ENCODE measurements around the gene ZNF69. TPM values are rescaled to one million over a fixed set of nuclear protein-coding genes. Genes with fewer than 3 reads are reported as not detected.
"Not testable (repeated sequence)": the region's sequence is repeated elsewhere in the genome, so short reads cannot be mapped to it uniquely, and the experiment has no call there.

ZNF69 gene
- total and polyA plus RNA-seq, 2 donors (not counting 3 experiments of a cell fraction or from before 2014, with no cell fraction given): 1.9 to 5.6 TPM

DNA sequence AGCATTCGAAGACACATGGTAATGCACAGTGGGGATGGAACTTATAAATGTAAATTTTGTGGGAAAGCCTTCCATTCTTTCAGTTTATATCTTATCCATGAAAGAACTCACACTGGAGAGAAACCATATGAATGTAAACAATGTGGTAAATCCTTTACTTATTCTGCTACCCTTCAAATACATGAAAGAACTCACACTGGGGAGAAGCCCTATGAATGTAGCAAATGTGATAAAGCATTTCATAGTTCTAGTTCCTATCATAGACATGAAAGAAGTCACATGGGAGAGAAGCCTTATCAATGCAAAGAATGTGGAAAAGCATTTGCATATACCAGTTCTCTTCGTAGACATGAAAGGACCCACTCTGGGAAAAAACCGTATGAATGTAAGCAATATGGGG lies 61.1 kb downstream of the ZNF69 start:
- H3K9me3 ChIP-seq (replicated peaks; ENCODE audit: control insufficient read depth, insufficient read depth, low read length): peaks cover 34% of the 10 kb centered on the region
- POLR2A ChIA-PET: no interaction called here
- H3K27me3 ChIP-seq (ENCODE audit: control insufficient read depth in 2 of 2, insufficient read depth in 2 of 2, low read length in 2 of 2): no peaks in the 10 kb centered on the region
- no TSS peak for BruUV-seq (replicated peaks)
- no peak overlapping the region for H3K27ac ChIP-seq (ENCODE audit: insufficient read depth, low read depth, low read length)
- peaks cover 7 to 12% of the 10 kb centered on the region in 2 experiments for H3K36me3 ChIP-seq (ENCODE audit: control insufficient read depth in 2 of 2, extremely low read depth in 1 of 2, insufficient read depth in 2 of 2, low read length in 2 of 2)
- dilution Hi-C loops (cut with MboI; ENCODE audit: extremely low pct_ligation_motif_present, low sequenced_read_pairs): no loop called here
- TF ChIP-seq JUN (IDR thresholded peaks at IDR 0.05; ENCODE audit: borderline replicate concordance, insufficient read depth, insufficient read length, low read depth): no peak
- TF ChIP-seq EZH2 (IDR thresholded peaks at IDR 0.05; ENCODE audit: borderline replicate concordance, low read depth, low read length, severe bottlenecking): no peak
- no peak overlapping the region for H3K4me3 ChIP-seq (replicated peaks in 1 of 3; ENCODE audit: insufficient read depth in 1 of 3, low read depth in 1 of 3, low read length in 3 of 3)
- no peak overlapping the region for H3K4me2 ChIP-seq (ENCODE audit: insufficient read depth, low read length)
- intact Hi-C loops (cut with micrococcal nuclease): no loop called here
- no peaks in the 10 kb centered on the region for H3K79me2 ChIP-seq (ENCODE audit: control insufficient read depth, insufficient read depth, low read length)
- no peaks in the 10 kb centered on the region for H3K4me1 ChIP-seq (ENCODE audit: control insufficient read depth, extremely low read depth, insufficient read depth, low read length)
- no peaks in the 10 kb centered on the region for H3K9me1 ChIP-seq (replicated peaks; ENCODE audit: control insufficient read depth, extremely low read depth, insufficient read depth, low read length)
- CTCF ChIA-PET: no interaction called here
- H3K9ac ChIP-seq (replicated peaks; ENCODE audit: extremely low read depth, insufficient read depth, low read length): no peak overlapping the region
- FAIRE-seq (no peak), DNase-seq (ENCODE audit: low read depth, low spot score) (no peak)
- H4K20me1 ChIP-seq (replicated peaks; ENCODE audit: control insufficient read depth, extremely low read depth, insufficient read depth, low read length): no peaks in the 10 kb centered on the region
- H2AFZ ChIP-seq (ENCODE audit: low read depth, low read length): no peak overlapping the region

DNA sequence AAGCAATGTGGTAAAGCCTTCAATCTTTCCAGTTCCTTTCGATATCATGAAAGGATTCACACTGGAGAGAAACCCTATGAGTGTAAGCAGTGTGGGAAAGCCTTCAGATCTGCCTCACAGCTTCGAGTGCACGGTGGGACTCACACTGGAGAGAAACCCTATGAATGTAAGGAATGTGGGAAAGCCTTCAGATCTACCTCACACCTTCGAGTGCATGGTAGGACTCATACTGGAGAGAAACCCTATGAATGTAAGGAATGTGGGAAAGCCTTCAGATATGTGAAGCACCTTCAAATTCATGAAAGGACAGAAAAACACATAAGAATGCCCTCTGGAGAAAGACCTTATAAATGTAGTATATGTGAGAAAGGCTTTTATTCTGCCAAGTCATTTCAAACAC lies 61.6 kb downstream of the ZNF69 start:
- DNase-seq (ENCODE audit: low read depth, low spot score): no peak
- Histone ChIP-seq H3K79me2 (ENCODE audit: control insufficient read depth, insufficient read depth, low read length) (no peaks in the 10 kb centered on the region), H4K20me1 (replicated peaks; ENCODE audit: control insufficient read depth, extremely low read depth, insufficient read depth, low read length) (no peaks in the 10 kb centered on the region), H2AFZ (ENCODE audit: low read depth, low read length) (no peak overlapping the region), H3K9ac (replicated peaks; ENCODE audit: extremely low read depth, insufficient read depth, low read length) (no peak overlapping the region), H3K9me3 (replicated peaks; ENCODE audit: control insufficient read depth, insufficient read depth, low read length) (peaks cover 34% of the 10 kb centered on the region), H3K36me3 (ENCODE audit: control insufficient read depth in 2 of 2, extremely low read depth in 1 of 2, insufficient read depth in 2 of 2, low read length in 2 of 2) (peaks cover 7 to 12% of the 10 kb centered on the region in 2 experiments), H3K27me3 (ENCODE audit: control insufficient read depth in 2 of 2, insufficient read depth in 2 of 2, low read length in 2 of 2) (no peaks in the 10 kb centered on the region), H3K4me3 (replicated peaks in 1 of 3; ENCODE audit: insufficient read depth in 1 of 3, low read depth in 1 of 3, low read length in 3 of 3) (no peak overlapping the region), H3K9me1 (replicated peaks; ENCODE audit: control insufficient read depth, extremely low read depth, insufficient read depth, low read length) (no peaks in the 10 kb centered on the region), H3K4me1 (ENCODE audit: control insufficient read depth, extremely low read depth, insufficient read depth, low read length) (no peaks in the 10 kb centered on the region), H3K27ac (ENCODE audit: insufficient read depth, low read depth, low read length) (no peak overlapping the region), H3K4me2 (ENCODE audit: insufficient read depth, low read length) (no peak overlapping the region)
- no TSS peak for BruUV-seq (replicated peaks)
- ChIA-PET POLR2A (no interaction called here), CTCF (no interaction called here)
- dilution Hi-C loops (cut with MboI; ENCODE audit: extremely low pct_ligation_motif_present, low sequenced_read_pairs): no loop called here
- TF ChIP-seq, protein P1, sequence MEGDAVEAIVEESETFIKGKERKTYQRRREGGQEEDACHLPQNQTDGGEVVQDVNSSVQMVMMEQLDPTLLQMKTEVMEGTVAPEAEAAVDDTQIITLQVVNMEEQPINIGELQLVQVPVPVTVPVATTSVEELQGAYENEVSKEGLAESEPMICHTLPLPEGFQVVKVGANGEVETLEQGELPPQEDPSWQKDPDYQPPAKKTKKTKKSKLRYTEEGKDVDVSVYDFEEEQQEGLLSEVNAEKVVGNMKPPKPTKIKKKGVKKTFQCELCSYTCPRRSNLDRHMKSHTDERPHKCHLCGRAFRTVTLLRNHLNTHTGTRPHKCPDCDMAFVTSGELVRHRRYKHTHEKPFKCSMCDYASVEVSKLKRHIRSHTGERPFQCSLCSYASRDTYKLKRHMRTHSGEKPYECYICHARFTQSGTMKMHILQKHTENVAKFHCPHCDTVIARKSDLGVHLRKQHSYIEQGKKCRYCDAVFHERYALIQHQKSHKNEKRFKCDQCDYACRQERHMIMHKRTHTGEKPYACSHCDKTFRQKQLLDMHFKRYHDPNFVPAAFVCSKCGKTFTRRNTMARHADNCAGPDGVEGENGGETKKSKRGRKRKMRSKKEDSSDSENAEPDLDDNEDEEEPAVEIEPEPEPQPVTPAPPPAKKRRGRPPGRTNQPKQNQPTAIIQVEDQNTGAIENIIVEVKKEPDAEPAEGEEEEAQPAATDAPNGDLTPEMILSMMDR (IDR thresholded peaks at IDR 0.05; ENCODE audit: extremely low read depth in 1 of 2, insufficient read depth in 1 of 2, low read depth in 1 of 2, low read length in 2 of 2): no peak
- TF ChIP-seq GATA2 (IDR thresholded peaks at IDR 0.05; ENCODE audit: insufficient read depth, insufficient read length, low read depth, low read length) (no peak), JUN (IDR thresholded peaks at IDR 0.05; ENCODE audit: borderline replicate concordance, insufficient read depth, insufficient read length, low read depth) (no peak), POLR2A (IDR thresholded peaks at IDR 0.05; ENCODE audit: low read depth, low read length) (no peak), FOS (IDR thresholded peaks at IDR 0.05; ENCODE audit: borderline replicate concordance, insufficient read depth, low read length) (no peak), POLR2AphosphoS5 (IDR thresholded peaks at IDR 0.05; ENCODE audit: insufficient read depth, low read depth, low read length) (no peak), MYC (IDR thresholded peaks at IDR 0.05; ENCODE audit: low read depth, low read length) (no peak), EZH2 (IDR thresholded peaks at IDR 0.05; ENCODE audit: borderline replicate concordance, low read depth, low read length, severe bottlenecking) (no peak)
- TF ChIP-seq, protein P2, sequence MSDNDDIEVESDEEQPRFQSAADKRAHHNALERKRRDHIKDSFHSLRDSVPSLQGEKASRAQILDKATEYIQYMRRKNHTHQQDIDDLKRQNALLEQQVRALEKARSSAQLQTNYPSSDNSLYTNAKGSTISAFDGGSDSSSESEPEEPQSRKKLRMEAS (IDR thresholded peaks at IDR 0.05; ENCODE audit: insufficient read depth, insufficient read length): no peak
- FAIRE-seq: no peak
- intact Hi-C loops (cut with micrococcal nuclease): no loop called here

DNA sequence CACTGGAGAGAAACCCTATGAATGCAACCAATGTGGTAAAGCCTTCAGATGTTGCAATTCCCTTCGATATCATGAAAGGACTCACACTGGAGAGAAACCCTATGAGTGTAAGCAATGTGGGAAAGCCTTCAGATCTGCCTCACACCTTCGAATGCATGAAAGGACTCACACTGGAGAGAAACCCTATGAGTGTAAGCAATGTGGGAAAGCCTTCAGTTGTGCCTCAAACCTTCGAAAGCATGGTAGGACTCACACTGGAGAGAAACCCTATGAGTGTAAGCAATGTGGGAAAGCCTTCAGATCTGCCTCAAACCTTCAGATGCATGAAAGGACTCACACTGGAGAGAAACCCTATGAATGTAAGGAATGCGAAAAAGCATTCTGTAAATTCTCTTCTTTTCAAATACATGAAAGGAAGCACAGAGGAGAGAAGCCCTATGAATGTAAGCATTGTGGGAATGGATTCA lies 62.1 kb downstream of the ZNF69 start:
- Histone ChIP-seq H3K36me3 (ENCODE audit: control insufficient read depth in 2 of 2, extremely low read depth in 1 of 2, insufficient read depth in 2 of 2, low read length in 2 of 2) (peaks cover 7 to 12% of the 10 kb centered on the region in 2 experiments), H3K9me3 (replicated peaks; ENCODE audit: control insufficient read depth, insufficient read depth, low read length) (peaks cover 31% of the 10 kb centered on the region)
- BruUV-seq (replicated peaks); intact Hi-C loops (cut with micrococcal nuclease); H3K9ac ChIP-seq (replicated peaks; ENCODE audit: extremely low read depth, insufficient read depth, low read length); H4K20me1 ChIP-seq (replicated peaks; ENCODE audit: control insufficient read depth, extremely low read depth, insufficient read depth, low read length); H3K79me2 ChIP-seq (ENCODE audit: control insufficient read depth, insufficient read depth, low read length); dilution Hi-C loops (cut with MboI; ENCODE audit: extremely low pct_ligation_motif_present, low sequenced_read_pairs); CTCF ChIA-PET; H3K27ac ChIP-seq (ENCODE audit: insufficient read depth, low read depth, low read length); H3K9me1 ChIP-seq (replicated peaks; ENCODE audit: control insufficient read depth, extremely low read depth, insufficient read depth, low read length); H3K4me1 ChIP-seq (ENCODE audit: control insufficient read depth, extremely low read depth, insufficient read depth, low read length); FAIRE-seq; DNase-seq (ENCODE audit: low read depth, low spot score); POLR2A ChIA-PET; H3K4me2 ChIP-seq (ENCODE audit: insufficient read depth, low read length); H3K27me3 ChIP-seq (ENCODE audit: control insufficient read depth in 2 of 2, insufficient read depth in 2 of 2, low read length in 2 of 2); H2AFZ ChIP-seq (ENCODE audit: low read depth, low read length); H3K4me3 ChIP-seq (replicated peaks in 1 of 3; ENCODE audit: insufficient read depth in 1 of 3, low read depth in 1 of 3, low read length in 3 of 3): not testable (repeated sequence)
